Gastrocnemius medialis (tissue), 4 donors: ENCODE measurements around the gene SLC24A3. TPM values are rescaled to one million over a fixed set of nuclear protein-coding genes. Genes with fewer than 3 reads are reported as not detected.

ENCODE experiments used
- ATAC-seq, 2 donors: fragments of 150-250 bp; one replicate each; pipeline ENCODE4 v1.9.1; 2016
- DNase-seq, 2 donors: peaks; one replicate each; pipeline ENCODE4 v3.0.0-alpha.2; 2019
- H3K27ac ChIP-seq, 4 donors: fragments of 200-600 bp; sonication (generic); 1 replicate in 1 of 4; 2 replicates in 3 of 4; pipeline ENCODE4 v1.5.1; 2016 to 2018; ENCODE audit warnings: mild to moderate bottlenecking in 2 of 4, moderate library complexity in 1 of 4
- H3K27me3 ChIP-seq, 3 donors: fragments of 200-600 bp; sonication (generic) in 2 of 3; 1 replicate in 1 of 3; 2 replicates in 2 of 3; pipeline versions ENCODE4 v1.5.1 to v1.6.0; 2016 to 2019; ENCODE audit warnings: mild to moderate bottlenecking in 1 of 3, moderate library complexity in 1 of 3
- H3K36me3 ChIP-seq, 2 donors: fragments of 200-600 bp; sonication (generic) in 1 of 2; one replicate each; pipeline ENCODE4 v1.5.1; 2017 to 2018
- H3K4me1 ChIP-seq, 2 donors: fragments of 200-600 bp; sonication (generic) in 1 of 2; one replicate each; pipeline ENCODE4 v1.5.1; 2016 to 2017; ENCODE audit warnings: mild to moderate bottlenecking in 2 of 2
- H3K4me3 ChIP-seq, 4 donors: fragments of 200-600 bp; sonication (generic) in 3 of 4; 1 replicate in 1 of 4; 2 replicates in 3 of 4; pipeline ENCODE4 v1.5.1; 2016 to 2019; ENCODE audit warnings: mild to moderate bottlenecking in 2 of 4
- H3K9me3 ChIP-seq, 3 donors: fragments of 200-600 bp; sonication (generic) in 2 of 3; 1 replicate in 1 of 3; 2 replicates in 2 of 3; pipeline ENCODE4 v1.5.1; 2016 to 2019
- POLR2A ChIP-seq, 2 donors: fragments of 450-650 bp; IDR thresholded peaks; one replicate each; pipeline ENCODE4 v1.6.1; 2017; ENCODE audit warnings: antibody characterized with exemption in 2 of 2, mild to moderate bottlenecking in 2 of 2, moderate library complexity in 2 of 2
- in situ Hi-C, 4 donors: fragments of 200-750 bp; cut with MboI; loops; one replicate each; pipeline versions ENCODE4 v1.15.0 to v1.8.0; 2017; ENCODE audit warnings: low sequenced_read_pairs in 4 of 4
- intact Hi-C: fragments of 100-400 bp; cut with DNase I; formaldehyde crosslinking; loops from one replicate; pipeline ENCODE4 v1.15.1; 2023; ENCODE audit warnings: low total_unique reads
- total RNA-seq, 4 donors: library from RNA; depleted of rRNA; stranded (reverse); fragments of >200 nt; gene quantifications; one replicate each; pipeline versions ENCODE4 v1.1.0 to v1.2.3, GENCODE V29; 2016
- TF ChIP-seq, protein P1 (sequence below), 5 experiments: fragments of 450-650 bp in 3 of 5; fragments of 200-600 bp in 2 of 5; sonication (generic) in 2 of 5; IDR thresholded peaks in 4 of 5; conservative IDR thresholded peaks in 1 of 5; 1 replicate in 4 of 5; 2 replicates in 1 of 5; pipeline ENCODE4 v1.5.1; 2016 to 2019; ENCODE audit warnings: antibody characterized with exemption in 5 of 5, mild to moderate bottlenecking in 3 of 5, moderate library complexity in 3 of 5

SLC24A3 gene
- total RNA-seq, 4 donors from 2014 or later: 3.3 to 7.8 (median 6.7) TPM

DNA sequence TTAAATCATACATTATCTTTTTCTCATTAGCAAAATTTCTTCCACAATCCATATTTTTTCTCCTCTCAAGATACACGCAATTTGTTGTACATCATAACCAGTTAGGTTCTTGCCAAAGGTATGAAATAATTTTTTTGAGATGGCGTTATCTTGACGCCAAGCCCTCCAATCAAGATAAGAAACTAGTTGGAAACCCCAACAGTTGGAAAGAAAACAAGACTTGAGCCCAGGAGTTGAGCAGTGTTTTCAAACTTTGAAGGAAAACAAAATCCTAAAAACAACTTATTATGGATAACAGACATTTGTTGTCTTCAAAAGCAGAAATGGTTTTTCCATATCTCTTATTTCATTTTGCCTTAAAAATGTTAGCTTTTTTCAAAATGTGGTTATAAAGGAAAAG is 184.8 kb downstream of the SLC24A3 start:
- intact Hi-C loops: no loop called here
- ATAC-seq: no peak
- no peaks in the 10 kb centered on the region for H3K27me3 ChIP-seq
- H3K9me3 ChIP-seq: no peaks in the 10 kb centered on the region
- in situ Hi-C loops: no loop called here
- no peak overlapping the region for H3K27ac ChIP-seq
- H3K36me3 ChIP-seq: no peaks in the 10 kb centered on the region
- DNase-seq: no peak
- H3K4me3 ChIP-seq: no peak overlapping the region
- H3K4me1 ChIP-seq: peaks cover 9% of the 10 kb centered on the region in 2 donors
- TF ChIP-seq, protein P1, sequence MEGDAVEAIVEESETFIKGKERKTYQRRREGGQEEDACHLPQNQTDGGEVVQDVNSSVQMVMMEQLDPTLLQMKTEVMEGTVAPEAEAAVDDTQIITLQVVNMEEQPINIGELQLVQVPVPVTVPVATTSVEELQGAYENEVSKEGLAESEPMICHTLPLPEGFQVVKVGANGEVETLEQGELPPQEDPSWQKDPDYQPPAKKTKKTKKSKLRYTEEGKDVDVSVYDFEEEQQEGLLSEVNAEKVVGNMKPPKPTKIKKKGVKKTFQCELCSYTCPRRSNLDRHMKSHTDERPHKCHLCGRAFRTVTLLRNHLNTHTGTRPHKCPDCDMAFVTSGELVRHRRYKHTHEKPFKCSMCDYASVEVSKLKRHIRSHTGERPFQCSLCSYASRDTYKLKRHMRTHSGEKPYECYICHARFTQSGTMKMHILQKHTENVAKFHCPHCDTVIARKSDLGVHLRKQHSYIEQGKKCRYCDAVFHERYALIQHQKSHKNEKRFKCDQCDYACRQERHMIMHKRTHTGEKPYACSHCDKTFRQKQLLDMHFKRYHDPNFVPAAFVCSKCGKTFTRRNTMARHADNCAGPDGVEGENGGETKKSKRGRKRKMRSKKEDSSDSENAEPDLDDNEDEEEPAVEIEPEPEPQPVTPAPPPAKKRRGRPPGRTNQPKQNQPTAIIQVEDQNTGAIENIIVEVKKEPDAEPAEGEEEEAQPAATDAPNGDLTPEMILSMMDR (IDR thresholded peaks at IDR 0.05 in 4 of 5, conservative IDR thresholded peaks at IDR 0.05 in 1 of 5): no peak
- TF ChIP-seq POLR2A (IDR thresholded peaks at IDR 0.05): no peak

DNA sequence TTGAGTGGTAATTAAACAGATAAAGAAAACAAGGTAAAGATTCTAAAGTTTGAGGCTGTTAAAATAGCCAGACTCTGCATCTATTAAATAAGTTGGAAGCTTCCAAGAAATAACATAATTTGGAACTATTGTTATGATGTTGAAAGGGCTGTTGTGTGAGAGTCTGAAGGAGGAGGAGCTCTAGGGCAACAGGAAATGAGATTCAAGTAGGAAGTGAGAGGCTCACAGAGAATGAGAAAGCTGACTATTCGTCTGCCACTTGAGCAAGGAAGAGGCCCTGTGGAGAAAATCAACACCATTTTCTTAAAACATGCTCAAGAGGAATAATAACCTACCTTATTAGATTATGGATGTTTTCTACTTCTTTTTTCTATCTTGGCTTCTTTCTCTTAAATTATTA is 185.2 kb downstream of the SLC24A3 start:
- TF ChIP-seq POLR2A (IDR thresholded peaks at IDR 0.05): no peak
- TF ChIP-seq, protein P1 (IDR thresholded peaks at IDR 0.05 in 4 of 5, conservative IDR thresholded peaks at IDR 0.05 in 1 of 5): no peak
- H3K27me3 ChIP-seq: no peaks in the 10 kb centered on the region
- no peak overlapping the region for H3K4me3 ChIP-seq
- no peak overlapping the region for H3K27ac ChIP-seq
- ATAC-seq (no peak), DNase-seq (no peak)
- H3K9me3 ChIP-seq: no peaks in the 10 kb centered on the region
- H3K36me3 ChIP-seq: no peaks in the 10 kb centered on the region
- H3K4me1 ChIP-seq: peaks cover 9% of the 10 kb centered on the region in 2 donors
- in situ Hi-C loops (no loop called here), intact Hi-C loops (no loop called here)

DNA sequence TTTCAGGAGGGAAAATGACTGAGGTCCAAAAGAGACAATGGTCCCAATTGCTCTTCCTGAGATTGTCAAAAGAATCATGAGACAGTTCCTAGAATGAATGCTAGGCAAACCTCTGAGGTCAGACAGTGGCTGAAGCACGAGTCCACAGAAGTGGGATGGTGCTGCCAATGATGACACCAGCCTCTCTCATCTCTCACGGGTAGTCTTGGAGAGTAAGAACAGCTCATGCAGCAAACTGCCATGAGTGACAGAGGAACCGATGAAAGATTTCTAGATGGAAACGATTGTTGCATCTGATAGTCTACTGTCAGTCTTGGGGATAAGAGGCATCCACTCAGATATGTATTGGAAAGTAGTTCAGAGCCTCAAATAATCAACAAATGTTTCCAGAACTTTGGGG is 188.7 kb downstream of the SLC24A3 start:
- intact Hi-C loops: no loop called here
- DNase-seq: no peak
- peaks cover 5 to 7% of the 10 kb centered on the region in 2 donors for H3K4me1 ChIP-seq
- H3K27ac ChIP-seq: no peak overlapping the region
- H3K27me3 ChIP-seq: no peaks in the 10 kb centered on the region
- TF ChIP-seq, protein P1 (IDR thresholded peaks at IDR 0.05 in 4 of 5, conservative IDR thresholded peaks at IDR 0.05 in 1 of 5): no peak
- no peak for TF ChIP-seq POLR2A (IDR thresholded peaks at IDR 0.05)
- ATAC-seq: no peak
- no peak overlapping the region for H3K4me3 ChIP-seq
- no peaks in the 10 kb centered on the region for H3K36me3 ChIP-seq
- H3K9me3 ChIP-seq: no peaks in the 10 kb centered on the region
- in situ Hi-C loops: no loop called here

DNA sequence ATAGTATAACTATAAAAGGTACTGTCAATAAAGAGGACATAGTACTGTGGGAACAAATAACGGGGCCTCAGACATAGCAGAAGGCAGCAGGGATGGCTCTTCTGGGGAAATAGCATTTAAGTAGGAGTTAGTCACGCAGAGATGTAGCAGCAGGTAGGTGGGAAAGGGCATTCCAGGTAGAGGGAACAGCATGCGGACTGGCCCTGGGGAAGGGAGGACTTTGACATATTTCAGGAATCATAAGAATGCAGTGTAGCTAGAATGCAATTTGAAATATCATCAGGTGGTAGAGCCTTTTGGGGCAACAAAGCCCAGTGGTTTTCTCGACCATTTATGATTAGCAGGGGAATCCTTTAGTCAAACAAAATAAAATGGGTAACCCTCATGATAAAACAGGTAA is 191.1 kb downstream of the SLC24A3 start:
- no peak for TF ChIP-seq POLR2A (IDR thresholded peaks at IDR 0.05)
- TF ChIP-seq, protein P1 (IDR thresholded peaks at IDR 0.05 in 4 of 5, conservative IDR thresholded peaks at IDR 0.05 in 1 of 5): no peak
- DNase-seq (no peak), ATAC-seq (no peak)
- Histone ChIP-seq H3K9me3 (no peaks in the 10 kb centered on the region), H3K27ac (no peak overlapping the region), H3K4me1 (no peaks in the 10 kb centered on the region), H3K36me3 (no peaks in the 10 kb centered on the region), H3K27me3 (no peaks in the 10 kb centered on the region), H3K4me3 (no peak overlapping the region)
- intact Hi-C loops: no loop called here
- in situ Hi-C loops: no loop called here

DNA sequence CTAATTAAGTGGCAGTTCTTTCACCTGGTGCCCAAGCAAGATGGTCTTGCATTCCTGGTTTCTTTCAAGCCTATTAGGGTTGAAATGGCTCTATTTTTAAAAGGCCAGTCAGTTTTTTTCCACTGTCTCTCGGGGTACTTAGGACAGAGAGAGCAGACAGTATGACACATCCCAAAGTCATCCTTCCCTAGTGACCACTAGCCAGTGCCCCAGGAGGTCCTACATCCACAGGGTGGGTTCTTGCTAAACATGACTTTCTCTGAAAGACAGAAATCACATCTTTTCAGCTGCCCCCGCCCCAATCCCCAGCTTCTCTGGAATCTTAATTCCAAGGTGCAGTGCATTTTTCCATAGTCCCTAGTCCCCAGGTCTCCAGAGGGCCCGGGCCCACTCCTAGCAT is 192.4 kb downstream of the SLC24A3 start:
- DNase-seq (no peak), ATAC-seq (no peak)
- TF ChIP-seq, protein P1 (IDR thresholded peaks at IDR 0.05 in 4 of 5, conservative IDR thresholded peaks at IDR 0.05 in 1 of 5): no peak
- TF ChIP-seq POLR2A (IDR thresholded peaks at IDR 0.05): no peak
- Histone ChIP-seq H3K4me1 (no peaks in the 10 kb centered on the region), H3K4me3 (no peak overlapping the region), H3K9me3 (no peaks in the 10 kb centered on the region), H3K27ac (no peak overlapping the region), H3K36me3 (no peaks in the 10 kb centered on the region), H3K27me3 (no peaks in the 10 kb centered on the region)
- intact Hi-C loops: no loop called here
- in situ Hi-C loops: no loop called here
